Measurements from ENCODE around the gene HYCC1.
"Not testable (repeated sequence)": the region's sequence is repeated elsewhere in the genome, so short reads cannot be mapped to it uniquely, and the experiment has no call there.

Gene HYCC1

GRCh38 chr7:22983257-22983855 lies 30.6 kb downstream of the HYCC1 start:
- DNase-seq, result no peak

GRCh38 chr7:22980422-22980821 lies 33.5 kb downstream of the HYCC1 start:
- DNase-seq, result no peak

GRCh38 chr7:22979861-22980260 lies 34.1 kb downstream of the HYCC1 start:
- no peak for DNase-seq

GRCh38 chr7:22979251-22979650 lies 34.7 kb downstream of the HYCC1 start:
- DNase-seq, result no peak

- not testable (repeated sequence) for DNase-seq
Measured at GRCh38 chr7:22974636-22975035, 39.3 kb downstream of the HYCC1 start.

GRCh38 chr7:22972207-22972606 lies 41.7 kb downstream of the HYCC1 start:
- DNase-seq, result no peak

- DNase-seq, result no peak
Measured at GRCh38 chr7:22969010-22969431, 44.9 kb downstream of the HYCC1 start.

All from NCI-H1694 treated with DMSO at 0.1 percent for 48 hours (cell line).